Neuronal stem cell (in vitro differentiated cells): ENCODE measurements around the gene RXRB. TPM values are rescaled to one million over a fixed set of nuclear protein-coding genes. Genes with fewer than 3 reads are reported as not detected.

Experiments used
- DNase-seq: peaks from one replicate; pipeline ENCODE4 v3.0.0-alpha.2; 2013; ENCODE audit warnings: low spot score
- H2AFZ ChIP-seq: one replicate; pipeline ENCODE4 v1.6.1; 2013; ENCODE audit warnings: mild to moderate bottlenecking, low read length, inconsistent platforms
- H2AK5ac ChIP-seq: 2 replicates; pipeline ENCODE4 v1.6.1; 2013; ENCODE audit warnings: low read depth, mild to moderate bottlenecking, inconsistent platforms, low read length, moderate library complexity, mixed read lengths
- H2BK120ac ChIP-seq: 2 replicates; pipeline ENCODE4 v1.6.1; 2013; ENCODE audit warnings: low read depth, mild to moderate bottlenecking, inconsistent platforms, low read length, moderate library complexity, mixed read lengths
- H2BK12ac ChIP-seq: one replicate; pipeline ENCODE4 v1.6.1; 2013; ENCODE audit warnings: low read length, inconsistent platforms
- H2BK15ac ChIP-seq: 2 replicates; pipeline ENCODE4 v1.6.1; 2013; ENCODE audit warnings: mild to moderate bottlenecking, low read length, inconsistent platforms, mixed read lengths
- H2BK5ac ChIP-seq: one replicate; pipeline ENCODE4 v1.6.1; 2013; ENCODE audit warnings: inconsistent platforms, mild to moderate bottlenecking, low read length, moderate library complexity
- H3K14ac ChIP-seq: one replicate; pipeline ENCODE4 v1.6.1; 2013; ENCODE audit warnings: low read length, inconsistent platforms
- H3K18ac ChIP-seq: 2 replicates; pipeline ENCODE4 v1.6.1; 2013; ENCODE audit warnings: low read length, inconsistent platforms
- H3K23ac ChIP-seq: 2 replicates; pipeline ENCODE4 v1.6.1; 2013; ENCODE audit warnings: low read depth, mild to moderate bottlenecking, mixed read lengths, low read length, inconsistent platforms; ENCODE audit not compliant: poor library complexity
- H3K27ac ChIP-seq: replicated peaks from 3 replicates; pipeline ENCODE4 v1.5.1; 2013; ENCODE audit warnings: low read length, inconsistent platforms
- H3K27me3 ChIP-seq, 3 experiments: 2 replicates each; pipeline ENCODE4 v1.6.1; 2013; ENCODE audit warnings: low read length in 3 of 3, mild to moderate bottlenecking in 2 of 3, inconsistent platforms in 1 of 3, low read depth in 1 of 3, mixed read lengths in 1 of 3, moderate library complexity in 1 of 3; ENCODE audit not compliant: control insufficient read depth in 3 of 3, insufficient read depth in 3 of 3
- H3K36me3 ChIP-seq, 2 donors: replicated peaks in 1 of 2; 2 replicates each; pipeline ENCODE4 v1.6.1; 2013; ENCODE audit warnings: low read length in 2 of 2; ENCODE audit not compliant: control insufficient read depth in 2 of 2, insufficient read depth in 2 of 2
- H3K4ac ChIP-seq: 2 replicates; pipeline ENCODE4 v1.6.1; 2013; ENCODE audit warnings: inconsistent platforms, mild to moderate bottlenecking, low read length, moderate library complexity
- H3K4me1 ChIP-seq, 2 donors: 1 replicate in 1 of 2; 2 replicates in 1 of 2; pipeline ENCODE4 v1.6.1; 2013; ENCODE audit warnings: low read length in 2 of 2, low read depth in 1 of 2; ENCODE audit not compliant: control insufficient read depth in 2 of 2, insufficient read depth in 1 of 2
- H3K4me2 ChIP-seq: one replicate; pipeline ENCODE4 v1.6.1; 2013; ENCODE audit warnings: mild to moderate bottlenecking, low read length, inconsistent platforms; ENCODE audit not compliant: insufficient read depth, poor library complexity, severe bottlenecking
- H3K4me3 ChIP-seq, 2 donors: 2 replicates each; pipeline ENCODE4 v1.5.1; 2013; ENCODE audit warnings: low read length in 2 of 2, mild to moderate bottlenecking in 2 of 2, inconsistent platforms in 1 of 2, moderate library complexity in 1 of 2
- H3K79me1 ChIP-seq: one replicate; pipeline ENCODE4 v1.6.1; 2013; ENCODE audit warnings: low read depth, mild to moderate bottlenecking, inconsistent platforms, low read length, moderate library complexity
- H3K9ac ChIP-seq: one replicate; pipeline ENCODE4 v1.6.1; 2013; ENCODE audit warnings: mild to moderate bottlenecking, low read depth, low read length, inconsistent platforms; ENCODE audit not compliant: poor library complexity
- H3K9me3 ChIP-seq, 2 donors: replicated peaks in 1 of 2; 2 replicates each; pipeline versions ENCODE3 to v1.6.1; 2013; ENCODE audit warnings: low read length in 2 of 2, mild to moderate bottlenecking in 2 of 2, inconsistent platforms in 1 of 2, low read depth in 1 of 2, mixed read lengths in 1 of 2, moderate library complexity in 1 of 2; ENCODE audit not compliant: control insufficient read depth in 2 of 2, insufficient read depth in 1 of 2
- H4K8ac ChIP-seq: one replicate; pipeline ENCODE4 v1.6.1; 2013; ENCODE audit warnings: low read depth, mild to moderate bottlenecking, inconsistent platforms, low read length, moderate library complexity
- H4K91ac ChIP-seq: one replicate; pipeline ENCODE4 v1.6.1; 2013; ENCODE audit warnings: low read length, low read depth, mild to moderate bottlenecking, inconsistent platforms; ENCODE audit not compliant: poor library complexity
- WGBS, 2 donors: extraction: QIAGEN DNeasy Blood & Tissue Kit; methylation state at CpG; one replicate each; pipeline ENCODE4 v1.1.7; 2013; ENCODE audit warnings: missing lambda C conversion rate in 2 of 2, mixed read lengths in 1 of 2; ENCODE audit not compliant: insufficient read length in 2 of 2, insufficient replicate concordance in 1 of 2; ENCODE audit errors: extremely low coverage in 2 of 2; 5-methylcytosine and 5-hydroxymethylcytosine counted together
- polyA plus RNA-seq, 2 experiments: library from polyadenylated mRNA; stranded (reverse); fragments of 200-250 nt; gene quantifications; one replicate each; pipeline ENCODE4 v1.2.3, GENCODE V29; 2013

RXRB gene
- 18.7 TPM for polyA plus RNA-seq (2013, experiment 1 of 2)
- 18.1 TPM for polyA plus RNA-seq (2013, experiment 2 of 2)

DNA sequence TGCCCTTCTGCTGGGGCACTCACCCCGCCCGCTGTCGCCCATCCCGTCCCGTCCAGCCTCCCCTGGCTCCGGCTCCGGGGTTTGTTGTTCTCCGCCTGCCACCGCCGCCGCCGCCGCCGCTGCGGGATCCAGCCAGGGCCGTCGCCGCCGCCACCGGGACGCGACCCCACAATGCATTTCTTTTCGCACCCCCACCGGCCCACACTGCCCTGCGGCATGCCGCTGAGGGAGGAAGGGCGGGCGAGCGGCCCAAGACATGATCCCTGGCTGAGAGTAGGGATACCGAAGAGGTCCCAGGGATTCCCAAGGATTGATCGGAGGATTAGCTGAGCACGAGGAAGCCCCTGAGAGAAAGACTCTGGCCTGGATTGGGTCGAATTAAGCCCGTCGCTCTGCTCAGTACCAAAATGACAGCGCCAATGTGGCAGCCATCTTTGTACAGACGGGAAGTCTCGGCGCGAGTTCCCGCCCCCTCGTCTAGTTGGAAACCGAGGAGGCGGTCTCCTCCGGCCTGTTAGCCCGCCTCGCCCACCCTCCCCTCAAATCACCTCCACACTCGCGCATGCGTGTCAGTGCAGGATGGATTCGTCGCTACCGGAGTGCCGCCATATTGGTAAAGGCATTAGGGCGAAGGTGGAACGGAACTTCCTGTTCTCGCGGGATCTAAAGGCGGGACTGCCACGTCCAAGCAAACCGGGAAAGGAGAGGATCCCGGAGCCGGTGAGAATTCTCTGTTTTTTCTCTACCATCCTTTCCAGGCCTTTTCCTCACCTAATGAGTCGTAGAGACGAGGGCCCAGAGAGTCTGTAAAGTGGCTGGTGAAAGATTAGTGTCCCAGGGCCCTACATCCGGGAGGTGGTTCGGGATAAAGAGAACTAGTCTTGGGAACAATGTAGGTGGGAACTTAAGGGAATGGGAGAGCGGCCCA lies at the start of gene RXRB, which contains the start of gene SLC39A7:
Gene RXRB, minus strand, starts transcription at position 447 of the 928 bp plus-strand sequence. Its CDS starts 189 bp downstream, at position 258.
Gene SLC39A7, plus strand, starts transcription at position 649 of the 928 bp plus-strand sequence. CDS start 379 bp downstream, outside the sequence.
- no CpG with 5 or more reads among the region's 68 CpGs for WGBS, 2 donors
- Histone ChIP-seq H3K9ac (peak within 1 kb of the TSS; percentile 87), H3K27ac (peak within 1 kb of the TSS; percentile 97), H3K4ac (no peak within 1 kb of the TSS), H3K79me1 (peaks cover 17% of the 10 kb centered on the region), H2AFZ (peak within 1 kb of the TSS; percentile 94), H4K91ac (no peak within 1 kb of the TSS), H3K4me2 (peak within 1 kb of the TSS; percentile 90), H3K4me1 (peaks cover 20 to 34% of the 10 kb centered on the region in 2 donors), H2BK12ac (no peak within 1 kb of the TSS), H3K27me3 (no peaks in the 10 kb centered on the region), H2BK120ac (no peak within 1 kb of the TSS), H2AK5ac (peak within 1 kb of the TSS; percentile 34), H2BK15ac (no peak within 1 kb of the TSS), H3K14ac (peak within 1 kb of the TSS; percentile 22), H3K23ac (peak within 1 kb of the TSS; percentile 38), H3K4me3 (peak within 1 kb of the TSS; percentile 91 to 96), H4K8ac (no peak within 1 kb of the TSS), H3K36me3 (peaks cover 34 to 50% of the 10 kb centered on the region in 2 donors), H3K18ac (peak within 1 kb of the TSS; percentile 48), H3K9me3 (no peaks in the 10 kb centered on the region), H2BK5ac (peak within 1 kb of the TSS; percentile 56)
- DNase-seq = peak; percentile 100

DNA sequence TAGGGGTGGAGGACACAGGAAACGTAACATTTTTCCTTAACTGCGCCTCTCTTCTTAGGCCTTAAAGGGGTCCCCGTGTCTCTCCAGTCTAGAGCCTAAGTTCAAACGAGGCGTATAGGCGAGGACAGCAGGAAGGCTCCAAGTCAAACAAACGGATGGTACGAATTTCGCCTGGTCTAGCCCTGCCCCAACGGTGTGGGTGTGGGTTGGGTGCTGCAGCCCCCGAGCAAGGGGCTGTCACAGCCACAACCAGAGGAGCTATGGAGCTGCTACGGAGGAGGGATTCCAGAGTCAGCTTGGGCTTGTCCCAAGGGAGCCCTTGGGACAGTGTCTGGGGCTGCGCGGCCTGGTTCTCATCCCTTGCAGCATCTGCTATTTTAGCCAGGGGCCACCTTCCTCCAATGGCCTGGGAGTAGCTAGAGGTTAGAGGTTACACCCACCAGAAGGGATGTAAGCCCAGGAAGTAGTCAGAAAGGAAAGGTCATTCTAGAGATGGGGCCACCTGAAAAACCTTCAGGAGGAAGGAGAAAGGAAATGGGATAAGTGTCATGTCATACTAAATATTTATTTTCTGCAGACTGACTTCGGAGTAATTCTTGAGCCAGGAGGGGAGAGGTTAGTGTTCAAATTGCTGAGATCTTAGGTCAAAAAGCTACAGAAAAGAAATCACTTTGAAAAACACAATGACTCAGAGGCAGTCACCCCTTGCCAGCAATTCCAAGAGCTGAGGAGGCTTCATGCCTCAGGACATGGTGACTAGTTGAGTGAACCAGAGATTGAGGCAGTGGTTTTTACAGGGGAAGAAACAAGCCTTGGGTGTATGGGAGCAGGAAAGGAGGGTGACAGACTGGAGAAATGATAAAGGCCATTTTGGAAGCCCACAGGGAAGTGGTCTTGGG lies 49.5 kb upstream of the RXRB start:
- Histone ChIP-seq H3K23ac (peak overlapping the region; percentile 94), H2BK120ac (no peak overlapping the region), H3K79me1 (no peaks in the 10 kb centered on the region), H3K9ac (peak overlapping the region; percentile 92), H2BK15ac (no peak overlapping the region), H3K27ac (peak overlapping the region; percentile 62), H3K9me3 (no peaks in the 10 kb centered on the region), H3K36me3 (peaks cover 3 to 26% of the 10 kb centered on the region in 2 donors), H4K8ac (no peak overlapping the region), H3K4ac (no peak overlapping the region), H3K18ac (peak overlapping the region; percentile 84), H2AFZ (peak overlapping the region; percentile 87), H3K4me2 (peak overlapping the region; percentile 77), H3K27me3 (peaks cover 0 to 3% (median 0%) of the 10 kb centered on the region in 3 experiments), H3K14ac (no peak overlapping the region), H3K4me1 (peaks cover 9 to 13% of the 10 kb centered on the region in 2 donors), H3K4me3 (peak overlapping the region; percentile 67 to 80), H2BK12ac (no peak overlapping the region), H4K91ac (no peak overlapping the region), H2AK5ac (no peak overlapping the region), H2BK5ac (peak overlapping the region; percentile 7)
- DNase-seq = no peak
- WGBS, 2 donors = no CpG with 5 or more reads among the region's 15 CpGs

- H2AK5ac ChIP-seq = no peak overlapping the region
- peak; percentile 96 for DNase-seq
- H3K9ac ChIP-seq = peak overlapping the region; percentile 92
- no peak overlapping the region for H2BK15ac ChIP-seq
- peak overlapping the region; percentile 7 for H2BK5ac ChIP-seq
- no peak overlapping the region for H4K91ac ChIP-seq
- no peak overlapping the region for H3K14ac ChIP-seq
- H3K18ac ChIP-seq = peak overlapping the region; percentile 84
- H4K8ac ChIP-seq = no peak overlapping the region
- H3K4ac ChIP-seq = no peak overlapping the region
- no peak overlapping the region for H2BK120ac ChIP-seq
- peaks cover 3 to 22% of the 10 kb centered on the region in 2 donors for H3K36me3 ChIP-seq
- H3K27ac ChIP-seq = peak overlapping the region; percentile 62
- H3K4me2 ChIP-seq = peak overlapping the region; percentile 91
- H2AFZ ChIP-seq = peak overlapping the region; percentile 87
- no CpG with 5 or more reads among the region's 58 CpGs for WGBS, 2 donors
- H3K27me3 ChIP-seq = peaks cover 0 to 3% (median 0%) of the 10 kb centered on the region in 3 experiments
- H2BK12ac ChIP-seq = no peak overlapping the region
- H3K23ac ChIP-seq = peak overlapping the region; percentile 94
- no peaks in the 10 kb centered on the region for H3K79me1 ChIP-seq
- H3K9me3 ChIP-seq = no peaks in the 10 kb centered on the region
- H3K4me1 ChIP-seq = peaks cover 9 to 13% of the 10 kb centered on the region in 2 donors
- H3K4me3 ChIP-seq = peak overlapping the region; percentile 67 to 80
Measured at GRCh38 chr6:33248932-33249731, 48.7 kb upstream of the RXRB start.
